HUES64 (cell line): ENCODE data around the gene TARDBP.
"Not testable (repeated sequence)": the region's sequence is repeated elsewhere in the genome, so short reads cannot be mapped to it uniquely, and the experiment has no call there.

ENCODE experiments used
- H3K27ac ChIP-seq: 2 replicates; pipeline ENCODE4 v1.7.0; 2013; ENCODE audit warnings: low read depth, low read length, inconsistent platforms
- H3K27me3 ChIP-seq: 2 replicates; pipeline ENCODE4 v1.6.1; 2013; ENCODE audit warnings: mild to moderate bottlenecking, low read length; ENCODE audit not compliant: insufficient read depth
- H3K36me3 ChIP-seq: 2 replicates; pipeline ENCODE4 v1.6.1; 2013; ENCODE audit warnings: mild to moderate bottlenecking, low read length; ENCODE audit not compliant: insufficient read depth
- H3K4me1 ChIP-seq: 2 replicates; pipeline ENCODE4 v1.6.1; 2013; ENCODE audit warnings: mild to moderate bottlenecking, low read length, moderate library complexity; ENCODE audit not compliant: insufficient read depth
- H3K4me3 ChIP-seq: 2 replicates; pipeline ENCODE4 v1.5.1; 2013; ENCODE audit warnings: mild to moderate bottlenecking, low read length, moderate library complexity
- H3K9ac ChIP-seq: 2 replicates; pipeline ENCODE4 v1.6.1; 2013; ENCODE audit warnings: mild to moderate bottlenecking, low read depth, low read length
- H3K9me3 ChIP-seq: 2 replicates; pipeline ENCODE4 v1.6.1; 2013; ENCODE audit warnings: low read depth, low read length; ENCODE audit not compliant: insufficient read depth
- WGBS: fragments of 150-250, 120-280 bp; methylation state at CpG from one replicate; pipeline ENCODE4 v1.1.7; 2013; ENCODE audit warnings: missing lambda C conversion rate; 5-methylcytosine and 5-hydroxymethylcytosine counted together

Gene TARDBP

DNA sequence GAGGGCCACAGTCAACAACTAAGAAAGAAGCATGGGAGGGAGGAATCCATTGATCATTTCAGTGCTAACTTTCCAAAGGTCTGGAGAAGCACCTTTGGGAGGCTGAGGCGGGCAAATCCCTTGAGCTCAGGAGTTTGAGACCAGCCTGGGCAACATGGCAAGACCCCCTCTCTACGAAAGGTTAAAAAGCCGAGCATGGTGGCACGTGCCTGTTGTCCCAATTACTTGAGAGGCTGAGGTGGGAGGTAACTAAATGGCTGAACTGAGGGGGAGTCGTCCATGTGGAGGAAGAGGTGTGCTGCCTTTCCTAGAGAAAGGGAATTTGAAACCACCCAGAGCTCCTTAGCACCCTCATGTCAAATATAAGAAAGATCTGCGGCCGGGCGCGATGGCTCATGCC, 18.4 kb downstream of the TARDBP start:
- H3K27me3 ChIP-seq, result no peaks in the 10 kb centered on the region
- no peak overlapping the region for H3K4me3 ChIP-seq
- H3K9ac ChIP-seq, result no peak overlapping the region
- WGBS, result 94% methylated on average over 9 of the region's 9 CpGs
- H3K9me3 ChIP-seq, result no peaks in the 10 kb centered on the region
- no peaks in the 10 kb centered on the region for H3K4me1 ChIP-seq
- peaks cover 34% of the 10 kb centered on the region for H3K36me3 ChIP-seq
- 0 out of 2 replicates have a peak overlapping the region, but pooled peaks have one; percentile 46 for H3K27ac ChIP-seq

GRCh38 chr1:11031624-11032262, 19.3 kb downstream of the TARDBP start:
- Histone ChIP-seq H3K36me3 (peaks cover 25% of the 10 kb centered on the region), H3K4me3 (no peak overlapping the region), H3K9ac (no peak overlapping the region), H3K27ac (no peak overlapping the region), H3K27me3 (no peaks in the 10 kb centered on the region), H3K9me3 (no peaks in the 10 kb centered on the region), H3K4me1 (no peaks in the 10 kb centered on the region)
- WGBS, result 94% methylated on average over 9 of the region's 10 CpGs

DNA sequence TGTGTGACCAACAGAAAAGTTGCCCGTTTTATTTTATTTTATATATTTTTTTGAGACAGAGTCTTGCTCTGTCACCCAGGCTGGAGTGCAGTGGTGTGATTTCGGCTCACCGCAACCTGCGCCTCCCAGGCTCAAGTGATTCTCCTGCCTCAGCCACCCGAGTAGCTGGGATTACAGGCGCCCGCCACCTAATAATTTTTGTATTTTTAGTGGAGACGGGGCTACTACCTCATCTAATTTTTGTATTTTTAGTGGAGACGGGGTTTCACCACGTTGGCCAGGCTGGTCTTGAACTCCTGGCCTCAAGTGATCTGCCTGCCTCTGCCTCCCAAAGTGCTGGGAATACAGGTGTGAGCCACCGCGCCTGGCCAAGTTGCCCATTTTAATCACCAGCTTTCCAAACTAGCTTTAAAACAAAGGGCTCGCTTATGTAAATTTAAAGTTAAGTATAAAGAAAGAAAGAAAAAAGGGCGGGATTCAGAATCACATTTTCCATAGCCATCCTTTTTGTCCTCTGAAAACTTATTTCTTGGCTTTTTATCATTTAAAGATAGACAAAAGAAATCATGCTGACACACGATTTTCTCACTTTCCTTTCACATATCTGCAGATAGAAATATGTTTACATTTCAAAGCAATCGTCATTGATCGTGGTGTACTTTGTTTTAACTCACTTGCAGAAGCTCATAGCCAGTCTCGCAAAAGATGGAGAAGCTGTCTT, 24.7 kb downstream of the TARDBP start:
- H3K27ac ChIP-seq, H3K9ac ChIP-seq, H3K4me3 ChIP-seq, H3K9me3 ChIP-seq, H3K27me3 ChIP-seq, H3K4me1 ChIP-seq, H3K36me3 ChIP-seq: not testable (repeated sequence)
- WGBS, result 69% methylated on average over 16 of the region's 18 CpGs

DNA sequence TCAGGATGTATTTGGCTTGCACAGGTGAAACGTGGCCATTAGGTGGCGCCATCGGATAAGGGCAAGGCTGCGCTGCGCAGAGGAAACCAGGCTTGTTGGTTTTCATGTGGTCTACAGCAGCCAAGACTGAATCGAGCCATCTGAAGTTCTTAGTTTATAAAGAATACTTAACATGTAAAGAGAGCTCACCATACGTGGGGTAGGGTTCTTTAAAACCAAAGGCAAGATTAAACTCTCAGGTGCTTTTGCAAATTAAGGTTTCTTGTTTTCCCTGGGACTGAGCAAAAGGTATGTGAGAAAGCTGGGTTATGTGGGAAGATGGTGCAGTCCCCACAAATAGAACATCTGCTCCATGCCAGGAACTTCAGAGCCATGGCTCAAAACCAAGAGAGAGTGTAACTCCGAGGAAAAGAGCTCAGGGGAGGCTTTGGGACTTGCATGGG, 25.3 kb downstream of the TARDBP start:
- Histone ChIP-seq H3K36me3 (no peaks in the 10 kb centered on the region), H3K9ac (no peak overlapping the region), H3K4me3 (no peak overlapping the region), H3K9me3 (no peaks in the 10 kb centered on the region), H3K27me3 (no peaks in the 10 kb centered on the region), H3K27ac (no peak overlapping the region), H3K4me1 (no peaks in the 10 kb centered on the region)
- WGBS, result 6% methylated on average over 7 of the region's 8 CpGs

- H3K4me1 ChIP-seq, result no peaks in the 10 kb centered on the region
- H3K36me3 ChIP-seq, result no peaks in the 10 kb centered on the region
- whole genome bisulfite sequencing, result 80% methylated on average over 2 of the region's 2 CpGs
- no peak overlapping the region for H3K4me3 ChIP-seq
- no peak overlapping the region for H3K27ac ChIP-seq
- no peaks in the 10 kb centered on the region for H3K27me3 ChIP-seq
- H3K9me3 ChIP-seq, result no peaks in the 10 kb centered on the region
- no peak overlapping the region for H3K9ac ChIP-seq
Measured at GRCh38 chr1:11039351-11040104, 27.1 kb downstream of the TARDBP start.

GRCh38 chr1:11040105-11040429, 27.6 kb downstream of the TARDBP start:
- not testable (repeated sequence) for H3K4me3 ChIP-seq, H3K27ac ChIP-seq, H3K9me3 ChIP-seq, H3K27me3 ChIP-seq, H3K4me1 ChIP-seq, H3K36me3 ChIP-seq, H3K9ac ChIP-seq
- 95% methylated on average over 7 of the region's 7 CpGs for WGBS

GRCh38 chr1:11041048-11041447, 28.6 kb downstream of the TARDBP start:
- H3K4me1 ChIP-seq, result no peaks in the 10 kb centered on the region

GRCh38 chr1:11042065-11042464, 29.6 kb downstream of the TARDBP start:
- WGBS, result 83% methylated on average over 3 of the region's 3 CpGs
- Histone ChIP-seq H3K4me1 (no peaks in the 10 kb centered on the region), H3K9me3 (no peaks in the 10 kb centered on the region), H3K36me3 (no peaks in the 10 kb centered on the region), H3K9ac (no peak overlapping the region), H3K4me3 (no peak overlapping the region), H3K27ac (no peak overlapping the region), H3K27me3 (no peaks in the 10 kb centered on the region)

More at GRCh38 chr1:11041048-11041447, 28.6 kb downstream of the TARDBP start:
- Histone ChIP-seq H3K9ac (no peak overlapping the region), H3K4me3 (no peak overlapping the region), H3K9me3 (no peaks in the 10 kb centered on the region), H3K36me3 (no peaks in the 10 kb centered on the region), H3K27me3 (no peaks in the 10 kb centered on the region), H3K27ac (no peak overlapping the region)

DNA sequence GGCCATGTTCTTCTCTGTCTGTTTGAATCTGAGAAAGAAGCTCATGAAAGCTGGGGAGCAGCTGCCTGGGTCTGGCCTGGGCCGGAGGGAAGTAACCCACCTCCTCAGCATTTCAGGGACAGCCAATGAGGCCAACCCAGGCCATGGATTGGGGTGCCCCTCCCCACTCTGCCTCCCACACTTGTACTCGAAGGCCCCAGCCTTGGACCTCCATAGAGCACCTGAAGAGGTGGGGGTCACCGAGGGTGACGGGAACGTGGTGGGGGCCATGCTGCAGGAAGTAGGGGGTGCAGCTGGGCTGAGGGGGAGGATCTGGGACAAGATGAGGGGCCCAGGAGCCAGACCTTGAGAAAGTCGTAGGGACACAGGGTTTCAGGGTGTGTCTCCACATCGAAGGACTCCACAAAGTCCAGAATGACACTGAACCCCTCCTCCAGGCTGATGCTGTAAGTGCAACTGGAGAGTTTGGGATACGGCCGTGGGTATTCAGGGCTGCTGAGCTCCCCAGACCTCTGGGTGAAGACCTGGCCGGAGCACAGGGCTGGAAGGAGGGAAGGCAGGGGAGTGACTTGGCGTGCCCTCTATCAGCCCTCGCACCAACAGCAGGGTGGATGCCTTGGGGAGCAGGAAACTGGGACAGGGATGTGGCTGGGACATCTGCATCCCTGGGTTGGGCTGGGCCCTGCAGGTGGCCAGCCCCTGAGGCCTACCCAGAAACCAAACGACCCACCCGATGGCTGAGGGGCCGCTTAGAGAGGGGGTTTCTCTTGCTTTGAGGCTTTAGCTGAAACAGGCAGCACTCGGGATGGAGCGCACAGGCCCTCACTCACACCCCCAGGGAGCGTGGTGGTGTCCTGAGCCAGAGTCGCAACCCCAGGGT, 30.8 kb downstream of the TARDBP start:
- Histone ChIP-seq H3K4me1 (no peaks in the 10 kb centered on the region), H3K27me3 (no peaks in the 10 kb centered on the region), H3K4me3 (no peak overlapping the region), H3K27ac (no peak overlapping the region), H3K36me3 (no peaks in the 10 kb centered on the region), H3K9ac (no peak overlapping the region), H3K9me3 (no peaks in the 10 kb centered on the region)
- WGBS, result 87% methylated on average over 19 of the region's 19 CpGs

DNA sequence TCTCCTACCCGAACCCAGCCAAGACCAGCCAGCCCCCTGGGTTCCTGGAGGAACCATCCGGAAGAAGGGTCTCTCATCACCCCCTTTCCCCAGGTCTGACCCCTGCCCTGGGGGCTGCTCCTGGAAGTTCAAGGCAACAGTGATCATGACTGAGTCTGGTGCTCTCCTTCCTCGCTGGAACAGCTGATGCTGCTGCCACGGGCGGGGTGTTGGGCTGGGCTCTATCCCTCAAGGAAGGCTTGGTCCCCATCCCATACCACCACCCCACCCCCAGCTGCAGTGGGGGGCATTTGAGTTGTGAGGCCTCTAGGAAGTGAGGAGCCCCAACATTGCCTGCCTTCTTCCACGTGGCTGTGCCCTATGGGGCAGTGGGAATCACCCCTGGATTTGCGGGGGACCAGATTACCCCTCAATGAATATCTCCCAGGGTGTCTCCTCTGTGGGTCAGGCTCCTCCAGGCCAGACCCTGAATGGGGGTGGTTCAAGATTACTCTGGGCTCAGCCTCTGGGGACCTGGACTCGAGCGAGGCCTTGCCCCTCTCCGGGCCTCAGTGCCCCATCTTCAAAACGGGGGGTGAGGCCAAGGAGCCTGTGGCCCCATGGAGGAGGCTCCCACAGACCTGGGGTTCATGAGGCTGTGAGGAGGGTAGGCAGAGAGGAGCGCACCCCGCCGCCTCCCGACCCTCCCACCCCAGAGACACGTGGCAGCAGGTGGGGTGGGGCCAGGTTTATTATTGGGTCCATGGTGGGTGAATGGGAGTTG, 31.8 kb downstream of the TARDBP start:
- H3K9me3 ChIP-seq, result no peaks in the 10 kb centered on the region
- no peaks in the 10 kb centered on the region for H3K27me3 ChIP-seq
- no peaks in the 10 kb centered on the region for H3K4me1 ChIP-seq
- H3K4me3 ChIP-seq, result no peak overlapping the region
- WGBS, result 89% methylated on average over 16 of the region's 16 CpGs
- no peak overlapping the region for H3K9ac ChIP-seq
- H3K27ac ChIP-seq, result no peak overlapping the region
- no peaks in the 10 kb centered on the region for H3K36me3 ChIP-seq
